HepG2 (cell line): ENCODE measurements around the gene CACNA1I. TPM values are rescaled to one million over a fixed set of nuclear protein-coding genes. Genes with fewer than 3 reads are reported as not detected.

ENCODE experiments used
- ATAC-seq: fragments of 200-7000 bp; cut with Tn5 transposase; 3 replicates; pipeline ENCODE4 v1.9.1; 2020; ENCODE audit warnings: mild to moderate bottlenecking, moderate library complexity
- BruUV-seq: library from RNA; stranded (reverse); fragments of 400-500 nt; replicated peaks from 2 replicates; lab custom pipeline; 2021; lab: Mats Ljungman, UMichigan
- CTCF ChIA-PET: fragments of 300-600 bp; formaldehyde crosslinking; extraction: SDS; loops from one replicate; lab custom pipeline; 2021; ENCODE audit warnings: low total read pairs, inconsistent platforms, low intra/inter-chr PET ratio; lab: Yijun Ruan, JAX
- POLR2A ChIA-PET: fragments of 350-600 bp; sonication (Branson Sonifier 250); formaldehyde crosslinking; loops from one replicate; lab custom pipeline; 2020; ENCODE audit warnings: antibody characterized with exemption, inconsistent platforms; lab: Yijun Ruan, JAX
- DNase-seq: peaks from one replicate; pipeline ENCODE4 v3.0.0-alpha.2; 2015; ENCODE audit warnings: low spot score
- FAIRE-seq: peaks from 3 replicates; lab custom pipeline; 2011; peaks lifted over from hg19 to GRCh38; lab: Jason Lieb, UNC
- H2AFZ ChIP-seq: one replicate; pipeline ENCODE4 v1.6.1; 2011; ENCODE audit warnings: low read length, inconsistent platforms
- H3K27ac ChIP-seq: fragments of 300-600 bp; 3 replicates; pipeline ENCODE4 v1.8.0; 2011; ENCODE audit warnings: mixed run types, mild to moderate bottlenecking, mixed read lengths, low read length, inconsistent platforms; ENCODE audit not compliant: insufficient read depth; ENCODE audit errors: extremely low read length
- H3K27me3 ChIP-seq, 2 experiments: fragments of 200-600 bp in 1 of 2; 2 replicates in 1 of 2; 3 replicates in 1 of 2; pipeline versions ENCODE4 v1.6.0 to v1.8.0; 2011; ENCODE audit warnings: low read length in 2 of 2, mild to moderate bottlenecking in 2 of 2, moderate library complexity in 2 of 2, inconsistent platforms in 1 of 2; ENCODE audit not compliant: insufficient read depth in 2 of 2, control insufficient read depth in 1 of 2
- H3K36me3 ChIP-seq, 2 experiments: fragments of 200-600 bp in 1 of 2; replicated peaks in 1 of 2; 2 replicates in 1 of 2; 3 replicates in 1 of 2; pipeline versions ENCODE4 v1.5.1 to v1.8.0; 2011; ENCODE audit warnings: low read length in 2 of 2, inconsistent platforms in 1 of 2; ENCODE audit not compliant: insufficient read depth in 2 of 2, control insufficient read depth in 1 of 2
- H3K4me1 ChIP-seq: 2 replicates; pipeline ENCODE4 v1.5.1; 2012; ENCODE audit warnings: low read length, inconsistent platforms; ENCODE audit not compliant: insufficient read depth
- H3K4me2 ChIP-seq: 2 replicates; pipeline ENCODE4 v1.6.0; 2011; ENCODE audit warnings: low read depth, low read length, inconsistent platforms
- H3K4me3 ChIP-seq, 3 experiments: fragments of 200-600 bp in 1 of 3; sonication (generic), shearing (Covaris generic) in 1 of 3; replicated peaks in 1 of 3; 2 replicates each; pipeline ENCODE4 v1.5.1; 2011 to 2016; ENCODE audit warnings: low read length in 3 of 3, inconsistent platforms in 2 of 3, low read depth in 2 of 3, mild to moderate bottlenecking in 2 of 3, control low read depth in 1 of 3, mixed read lengths in 1 of 3; ENCODE audit not compliant: insufficient read depth in 1 of 3
- H3K79me2 ChIP-seq: one replicate; pipeline ENCODE4 v1.6.1; 2011; ENCODE audit warnings: low read length, inconsistent platforms; ENCODE audit not compliant: insufficient read depth
- H3K9ac ChIP-seq: 2 replicates; pipeline ENCODE4 v1.6.0; 2011; ENCODE audit warnings: mild to moderate bottlenecking, low read depth, low read length, inconsistent platforms; ENCODE audit not compliant: insufficient read depth
- H3K9me3 ChIP-seq: 2 replicates; pipeline ENCODE4 v1.5.1; 2012; ENCODE audit warnings: mild to moderate bottlenecking, low read length
- H4K20me1 ChIP-seq: 2 replicates; pipeline ENCODE4 v1.6.0; 2011; ENCODE audit warnings: inconsistent platforms, mild to moderate bottlenecking, low read length, moderate library complexity; ENCODE audit not compliant: insufficient read depth
- GPN1 ChIP-seq: sonication (generic); formaldehyde crosslinking; IDR thresholded peaks from 2 replicates; pipeline ENCODE4 v1.5.1; 2020; ENCODE audit warnings: missing genetic modification reagents, borderline replicate concordance
- RXRA ChIP-seq: sonication (generic); formaldehyde crosslinking; IDR thresholded peaks from 2 replicates; pipeline ENCODE4 v1.5.1; 2020; ENCODE audit warnings: missing genetic modification reagents
- TGIF2 ChIP-seq: IDR thresholded peaks from 2 replicates; pipeline ENCODE4 v1.6.1; 2016; ENCODE audit warnings: control low read depth, missing compliant biosample characterization
- ZNF383 ChIP-seq: sonication (generic); formaldehyde crosslinking; IDR thresholded peaks from 2 replicates; pipeline ENCODE4 v1.4.0; 2020; ENCODE audit warnings: missing genetic modification reagents, mild to moderate bottlenecking, borderline replicate concordance
- ZNF770 ChIP-seq: sonication (generic); formaldehyde crosslinking; IDR thresholded peaks from 2 replicates; pipeline ENCODE4 v1.5.0; 2020; ENCODE audit warnings: mild to moderate bottlenecking, missing genetic modification reagents
- WGBS: methylation state at CpG from one replicate; pipeline ENCODE4 v1.1.6; 2017; ENCODE audit warnings: low lambda C conversion rate; 5-methylcytosine and 5-hydroxymethylcytosine counted together
- in situ Hi-C: cut with HindIII; loops from 2 replicates; pipeline ENCODE4 v1.10.0; 2017; ENCODE audit warnings: low pct_unique_long_range_greater_than_20kb; ENCODE audit not compliant: extremely low pct_ligation_motif_present
- intact Hi-C: fragments of 100-400 bp; cut with micrococcal nuclease; formaldehyde crosslinking; loops from one replicate; pipeline ENCODE4 v1.10.0; 2022; ENCODE audit not compliant: unreplicated experiment
- polyA plus RNA-seq, 8 experiments: library from polyadenylated mRNA; depleted of rRNA in 3 of 8; stranded (reverse) in 7 of 8; unstranded in 1 of 8; fragments of >200 nt; fragmentation: Illumina TruSeq in 4 of 8; extraction: Trizol in 4 of 8; gene quantifications; 2 replicates each; pipeline versions ENCODE4 v1.2.1 to v1.2.3, GENCODE V29; 2011 to 2016; ENCODE audit warnings: low read depth in 4 of 8, missing spikeins in 1 of 8, mixed read lengths in 1 of 8; ENCODE audit not compliant: insufficient read depth in 1 of 8
- total RNA-seq, 5 experiments: library from RNA; depleted of rRNA; stranded (reverse); fragments of >200 nt; fragmentation: Illumina TruSeq; extraction: Trizol; gene quantifications; 2 replicates each; pipeline ENCODE4 v1.2.3, GENCODE V29; 2016; ENCODE audit warnings: low read depth in 1 of 5

The CACNA1I gene
- total and polyA plus RNA-seq, 2 of the 13 experiments (the other 11 are each of a cell fraction or from before 2014, with no cell fraction given), result not detected

- TF ChIP-seq GPN1 (CRISPR knock-in tag) (no peak), ZNF770 (CRISPR knock-in tag) (no peak), ZNF383 (CRISPR knock-in tag) (no peak), RXRA (CRISPR knock-in tag) (no peak)
These were observed 143.8 kb downstream of the CACNA1I start (continued) for GRCh38 chr22:39714321-39714720.

- Histone ChIP-seq H3K79me2 (no peaks in the 10 kb centered on the region), H3K27me3 (peaks cover 2 to 60% of the 10 kb centered on the region in 2 experiments; a peak in 4 of 5 replicates), H3K9ac (no peak overlapping the region), H3K4me3 (no peak overlapping the region), H4K20me1 (no peaks in the 10 kb centered on the region), H3K4me1 (peaks cover 8% of the 10 kb centered on the region; the same call in 1 of the 2 replicates), H3K4me2 (no peak overlapping the region), H3K9me3 (no peaks in the 10 kb centered on the region), H3K36me3 (no peaks in the 10 kb centered on the region), H2AFZ (no peak overlapping the region), H3K27ac (no peak overlapping the region)
- DNase-seq (no peak), FAIRE-seq (no peak), ATAC-seq (no peak)
- no TSS peak for BruUV-seq
- TF ChIP-seq TGIF2, result no peak
- CTCF ChIA-PET, result no interaction called here
- in situ Hi-C loops, result loop anchor here (10.0 kb wide), 1 partner anchor 59 kb away; no protein-coding TSS in a partner anchor
- POLR2A ChIA-PET, result no interaction called here
- intact Hi-C loops, result no loop called here
- 37% methylated on average over 12 of the region's 25 CpGs for WGBS
These were observed 145.4 kb downstream of the CACNA1I start for GRCh38 chr22:39715778-39716495.
